Measurements from ENCODE around the gene CTIF. TPM values are rescaled to one million over a fixed set of nuclear protein-coding genes. Genes with fewer than 3 reads are reported as not detected.
"Not testable (repeated sequence)": the region's sequence is repeated elsewhere in the genome, so short reads cannot be mapped to it uniquely, and the experiment has no call there.

CTIF gene
- total RNA-seq, 1 donor from 2014 or later = 67.9 TPM

- Mint-ChIP-seq H3K9me3 (peaks cover 4% of the 10 kb centered on the region), H3K36me3 (peaks cover 6% of the 10 kb centered on the region), H3K4me3 (no peak overlapping the region), H3K4me1 (peaks cover 15% of the 10 kb centered on the region), H3K27ac (no peak overlapping the region), H3K27me3 (ENCODE audit: low read depth) (no peaks in the 10 kb centered on the region)
- TF ChIP-seq, protein P1, sequence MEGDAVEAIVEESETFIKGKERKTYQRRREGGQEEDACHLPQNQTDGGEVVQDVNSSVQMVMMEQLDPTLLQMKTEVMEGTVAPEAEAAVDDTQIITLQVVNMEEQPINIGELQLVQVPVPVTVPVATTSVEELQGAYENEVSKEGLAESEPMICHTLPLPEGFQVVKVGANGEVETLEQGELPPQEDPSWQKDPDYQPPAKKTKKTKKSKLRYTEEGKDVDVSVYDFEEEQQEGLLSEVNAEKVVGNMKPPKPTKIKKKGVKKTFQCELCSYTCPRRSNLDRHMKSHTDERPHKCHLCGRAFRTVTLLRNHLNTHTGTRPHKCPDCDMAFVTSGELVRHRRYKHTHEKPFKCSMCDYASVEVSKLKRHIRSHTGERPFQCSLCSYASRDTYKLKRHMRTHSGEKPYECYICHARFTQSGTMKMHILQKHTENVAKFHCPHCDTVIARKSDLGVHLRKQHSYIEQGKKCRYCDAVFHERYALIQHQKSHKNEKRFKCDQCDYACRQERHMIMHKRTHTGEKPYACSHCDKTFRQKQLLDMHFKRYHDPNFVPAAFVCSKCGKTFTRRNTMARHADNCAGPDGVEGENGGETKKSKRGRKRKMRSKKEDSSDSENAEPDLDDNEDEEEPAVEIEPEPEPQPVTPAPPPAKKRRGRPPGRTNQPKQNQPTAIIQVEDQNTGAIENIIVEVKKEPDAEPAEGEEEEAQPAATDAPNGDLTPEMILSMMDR (IDR thresholded peaks at IDR 0.05; ENCODE audit: unreplicated experiment) = no peak
- DNase-seq (ENCODE audit: low spot score in 2 of 2, unreplicated experiment in 2 of 2) = no peak
Measured at GRCh38 chr18:48866856-48867255, 328.0 kb downstream of the CTIF start.

DNA sequence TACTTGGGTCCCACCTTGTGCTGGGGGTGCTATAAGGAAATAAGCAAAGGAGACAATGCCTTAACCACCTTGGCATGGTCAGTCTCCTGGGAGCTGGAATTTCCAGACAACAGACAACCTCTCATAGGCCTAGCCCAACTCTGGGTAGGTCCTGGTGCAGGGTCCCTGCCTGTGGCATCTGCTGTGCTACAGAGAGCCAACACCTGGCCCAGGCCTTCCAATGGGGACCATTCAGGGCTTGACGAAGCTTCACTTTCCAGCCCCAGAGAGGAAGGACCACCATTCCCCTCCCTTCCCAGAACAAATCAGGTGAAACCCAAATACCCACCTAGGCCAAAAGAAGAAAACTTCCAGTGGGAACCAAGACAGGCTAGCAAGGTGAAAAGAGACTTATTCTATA, 329.1 kb downstream of the CTIF start:
- Mint-ChIP-seq H3K36me3 (peaks cover 6% of the 10 kb centered on the region), H3K4me1 (peaks cover 20% of the 10 kb centered on the region), H3K27me3 (ENCODE audit: low read depth) (no peaks in the 10 kb centered on the region), H3K27ac (no peak overlapping the region), H3K4me3 (no peak overlapping the region), H3K9me3 (peaks cover 4% of the 10 kb centered on the region)
- TF ChIP-seq, protein P1 (IDR thresholded peaks at IDR 0.05; ENCODE audit: unreplicated experiment) = no peak
- DNase-seq (ENCODE audit: low spot score in 2 of 2, unreplicated experiment in 2 of 2) = no peak

- TF ChIP-seq, protein P1 (IDR thresholded peaks at IDR 0.05; ENCODE audit: unreplicated experiment) = no peak
- no peak for DNase-seq (ENCODE audit: low spot score in 2 of 2, unreplicated experiment in 2 of 2)
Measured at GRCh38 chr18:48868468-48869466, 329.9 kb downstream of the CTIF start.

GRCh38 chr18:48869591-48869990, 330.8 kb downstream of the CTIF start:
- Mint-ChIP-seq H3K36me3 (peaks cover 3% of the 10 kb centered on the region), H3K9me3 (peaks cover 4% of the 10 kb centered on the region), H3K27me3 (ENCODE audit: low read depth) (no peaks in the 10 kb centered on the region), H3K4me1 (peaks cover 25% of the 10 kb centered on the region), H3K27ac (no peak overlapping the region), H3K4me3 (no peak overlapping the region)
- no peak for DNase-seq (ENCODE audit: low spot score in 2 of 2, unreplicated experiment in 2 of 2)
- TF ChIP-seq, protein P1 (IDR thresholded peaks at IDR 0.05; ENCODE audit: unreplicated experiment) = no peak

More at GRCh38 chr18:48868468-48869466, 329.9 kb downstream of the CTIF start:
- peaks cover 4% of the 10 kb centered on the region for H3K9me3 Mint-ChIP-seq
- H3K36me3 Mint-ChIP-seq = peaks cover 4% of the 10 kb centered on the region
- peaks cover 25% of the 10 kb centered on the region for H3K4me1 Mint-ChIP-seq
- no peak overlapping the region for H3K4me3 Mint-ChIP-seq
- H3K27me3 Mint-ChIP-seq (ENCODE audit: low read depth) = no peaks in the 10 kb centered on the region
- H3K27ac Mint-ChIP-seq = no peak overlapping the region

GRCh38 chr18:48870926-48871325, 332.1 kb downstream of the CTIF start:
- not testable (repeated sequence) for H3K36me3 Mint-ChIP-seq; H3K27me3 Mint-ChIP-seq (ENCODE audit: low read depth); DNase-seq (ENCODE audit: low spot score in 2 of 2, unreplicated experiment in 2 of 2); H3K9me3 Mint-ChIP-seq; H3K27ac Mint-ChIP-seq; H3K4me3 Mint-ChIP-seq
- peaks cover 36% of the 10 kb centered on the region for H3K4me1 Mint-ChIP-seq

Measured in mesothelial cell of epicardium (in vitro differentiated cells).